Neural progenitor cell (in vitro differentiated cells): ENCODE data around the gene CNPY2. TPM values are rescaled to one million over a fixed set of nuclear protein-coding genes. Genes with fewer than 3 reads are reported as not detected.
A peak's percentile ranks its signal among the peaks of the same experiment; 100 is the strongest.
"Not testable (repeated sequence)": the region's sequence is repeated elsewhere in the genome, so short reads cannot be mapped to it uniquely, and the experiment has no call there.

Experiments
- DNase-seq: peaks from one replicate; pipeline ENCODE4 v3.0.0-alpha.2; 2016; ENCODE audit warnings: low spot score
- H2AFZ ChIP-seq: fragments of 200-600 bp; sonication (generic); replicated peaks from 2 replicates; pipeline ENCODE4 v1.6.1; 2016; ENCODE audit warnings: antibody characterized with exemption
- H3F3A ChIP-seq: fragments of 200-600 bp; sonication (generic); 2 replicates; pipeline ENCODE4 v1.6.1; 2016; ENCODE audit warnings: antibody characterized with exemption, low read depth
- H3K27ac ChIP-seq: fragments of 200-600 bp; sonication (generic); 2 replicates; pipeline ENCODE4 v1.5.1; 2016; ENCODE audit warnings: mild to moderate bottlenecking
- H3K27me3 ChIP-seq: fragments of 200-600 bp; sonication (generic); 2 replicates; pipeline ENCODE4 v1.6.1; 2016; ENCODE audit warnings: mild to moderate bottlenecking, moderate library complexity
- H3K36me3 ChIP-seq: fragments of 200-600 bp; sonication (generic); 2 replicates; pipeline ENCODE4 v1.5.1; 2016
- H3K4me1 ChIP-seq: fragments of 200-600 bp; sonication (generic); 2 replicates; pipeline ENCODE4 v1.6.1; 2016; ENCODE audit warnings: mixed run types
- H3K4me2 ChIP-seq: fragments of 200-600 bp; sonication (generic); 2 replicates; pipeline ENCODE4 v1.6.1; 2016
- H3K4me3 ChIP-seq: fragments of 200-600 bp; sonication (generic); 2 replicates; pipeline ENCODE4 v1.5.1; 2016
- H3K79me2 ChIP-seq: fragments of 200-600 bp; sonication (generic); 2 replicates; pipeline ENCODE4 v1.6.1; 2016; ENCODE audit warnings: low read depth
- H3K9ac ChIP-seq: fragments of 200-600 bp; sonication (generic); 2 replicates; pipeline ENCODE4 v1.6.1; 2016
- H3K9me3 ChIP-seq: fragments of 200-600 bp; sonication (generic); 2 replicates; pipeline ENCODE4 v1.5.1; 2016; ENCODE audit warnings: low read depth
- H4K20me1 ChIP-seq: fragments of 200-600 bp; sonication (generic); 2 replicates; pipeline ENCODE4 v1.6.1; 2016; ENCODE audit warnings: low read depth
- H3K27ac Mint-ChIP-seq: 3 replicates; pipeline ENCODE4 v1.8.0; 2021; ENCODE audit warnings: mixed read lengths
- H3K27me3 Mint-ChIP-seq: 2 replicates; pipeline ENCODE4 v1.8.0; 2022; ENCODE audit warnings: low read depth, mild to moderate bottlenecking, inconsistent platforms, moderate library complexity, mixed read lengths; ENCODE audit not compliant: insufficient read depth
- H3K36me3 Mint-ChIP-seq: 3 replicates; pipeline ENCODE4 v1.8.0; 2021; ENCODE audit warnings: mixed read lengths
- H3K4me1 Mint-ChIP-seq: 3 replicates; pipeline ENCODE4 v1.8.0; 2021; ENCODE audit warnings: mixed read lengths
- H3K4me3 Mint-ChIP-seq: 3 replicates; pipeline ENCODE4 v1.8.0; 2021; ENCODE audit warnings: mild to moderate bottlenecking, moderate library complexity, mixed read lengths
- H3K9me3 Mint-ChIP-seq: 3 replicates; pipeline ENCODE4 v1.8.0; 2020; ENCODE audit warnings: mixed read lengths
- EZH2 ChIP-seq: fragments of 200-600 bp; sonication (generic); IDR thresholded peaks from 2 replicates; pipeline ENCODE4 v1.6.1; 2017; ENCODE audit warnings: antibody characterized with exemption, mild to moderate bottlenecking, moderate library complexity
- EZH2phosphoT487 ChIP-seq: fragments of 200-600 bp; sonication (generic); IDR thresholded peaks from 2 replicates; pipeline ENCODE4 v1.6.1; 2017; ENCODE audit warnings: antibody characterized with exemption
- total RNA-seq: library from RNA; depleted of rRNA; stranded (reverse); fragments of >200 nt; gene quantifications from 2 replicates; pipeline ENCODE4 v1.2.3, GENCODE V29; 2015; ENCODE audit warnings: low replicate concordance
- TF ChIP-seq, protein P1 (sequence below): fragments of 200-600 bp; sonication (generic); IDR thresholded peaks from 2 replicates; pipeline ENCODE4 v1.5.1; 2017; ENCODE audit warnings: antibody characterized with exemption, mild to moderate bottlenecking

CNPY2 gene
- total RNA-seq, 1 donor from 2014 or later: 128 TPM

DNA sequence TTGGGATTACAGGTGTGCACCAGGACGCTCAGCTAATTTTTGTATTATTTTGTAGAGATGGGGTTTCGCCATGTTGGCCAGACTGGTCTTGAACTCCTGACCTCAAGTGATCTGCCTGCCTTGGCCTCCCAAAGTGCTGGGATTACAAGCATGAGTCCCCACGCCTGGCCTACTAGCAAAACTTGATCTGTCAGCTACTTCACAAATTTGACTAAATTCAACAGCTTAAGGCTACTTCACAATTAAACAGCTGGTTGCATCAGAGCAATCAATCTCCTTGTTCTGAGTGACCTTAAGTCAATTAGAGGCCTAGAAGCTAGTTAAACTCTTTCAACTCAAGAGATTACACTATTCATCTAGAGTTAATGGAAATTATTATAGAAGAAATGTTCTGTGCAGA is 36.9 kb downstream of the CNPY2 start:
- Histone ChIP-seq H4K20me1 (no peaks in the 10 kb centered on the region), H3K4me1 (no peaks in the 10 kb centered on the region), H3K27ac (no peak overlapping the region), H3K27me3 (no peaks in the 10 kb centered on the region), H3K4me2 (no peak overlapping the region), H3F3A (peaks cover 7% of the 10 kb centered on the region), H3K4me3 (no peak overlapping the region), H3K9me3 (no peaks in the 10 kb centered on the region), H2AFZ (no peak overlapping the region), H3K9ac (no peak overlapping the region), H3K36me3 (peaks cover 5% of the 10 kb centered on the region), H3K79me2 (no peaks in the 10 kb centered on the region)
- TF ChIP-seq EZH2: no peak
- TF ChIP-seq EZH2phosphoT487: no peak
- TF ChIP-seq, protein P1, sequence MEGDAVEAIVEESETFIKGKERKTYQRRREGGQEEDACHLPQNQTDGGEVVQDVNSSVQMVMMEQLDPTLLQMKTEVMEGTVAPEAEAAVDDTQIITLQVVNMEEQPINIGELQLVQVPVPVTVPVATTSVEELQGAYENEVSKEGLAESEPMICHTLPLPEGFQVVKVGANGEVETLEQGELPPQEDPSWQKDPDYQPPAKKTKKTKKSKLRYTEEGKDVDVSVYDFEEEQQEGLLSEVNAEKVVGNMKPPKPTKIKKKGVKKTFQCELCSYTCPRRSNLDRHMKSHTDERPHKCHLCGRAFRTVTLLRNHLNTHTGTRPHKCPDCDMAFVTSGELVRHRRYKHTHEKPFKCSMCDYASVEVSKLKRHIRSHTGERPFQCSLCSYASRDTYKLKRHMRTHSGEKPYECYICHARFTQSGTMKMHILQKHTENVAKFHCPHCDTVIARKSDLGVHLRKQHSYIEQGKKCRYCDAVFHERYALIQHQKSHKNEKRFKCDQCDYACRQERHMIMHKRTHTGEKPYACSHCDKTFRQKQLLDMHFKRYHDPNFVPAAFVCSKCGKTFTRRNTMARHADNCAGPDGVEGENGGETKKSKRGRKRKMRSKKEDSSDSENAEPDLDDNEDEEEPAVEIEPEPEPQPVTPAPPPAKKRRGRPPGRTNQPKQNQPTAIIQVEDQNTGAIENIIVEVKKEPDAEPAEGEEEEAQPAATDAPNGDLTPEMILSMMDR: no peak
- no peak for DNase-seq
- Mint-ChIP-seq H3K36me3 (peaks cover 38% of the 10 kb centered on the region), H3K4me3 (no peak overlapping the region), H3K27ac (no peak overlapping the region), H3K9me3 (no peaks in the 10 kb centered on the region), H3K4me1 (no peaks in the 10 kb centered on the region), H3K27me3 (peaks cover 2% of the 10 kb centered on the region)

GRCh38 chr12:56274299-56274698 is 41.5 kb downstream of the CNPY2 start:
- Histone ChIP-seq H3K36me3 (no peaks in the 10 kb centered on the region), H3K79me2 (no peaks in the 10 kb centered on the region), H3K27ac (no peak overlapping the region), H3F3A (peaks cover 24% of the 10 kb centered on the region), H3K27me3 (no peaks in the 10 kb centered on the region), H2AFZ (no peak overlapping the region), H3K9ac (no peak overlapping the region), H3K4me1 (no peaks in the 10 kb centered on the region), H3K9me3 (no peaks in the 10 kb centered on the region), H3K4me2 (no peak overlapping the region), H3K4me3 (no peak overlapping the region), H4K20me1 (no peaks in the 10 kb centered on the region)
- Mint-ChIP-seq H3K4me1 (peaks cover 4% of the 10 kb centered on the region), H3K27me3 (no peaks in the 10 kb centered on the region), H3K9me3 (no peaks in the 10 kb centered on the region), H3K27ac (no peak overlapping the region), H3K4me3 (no peak overlapping the region), H3K36me3 (peaks cover 48% of the 10 kb centered on the region)
- TF ChIP-seq, protein P1: no peak
- TF ChIP-seq EZH2phosphoT487 (no peak), EZH2 (no peak)
- DNase-seq: no peak

GRCh38 chr12:56272468-56272867 is 43.3 kb downstream of the CNPY2 start:
- H3K4me1 ChIP-seq, H3K27ac ChIP-seq, H3K4me3 ChIP-seq, H2AFZ ChIP-seq, H3K27ac Mint-ChIP-seq, H3K9me3 Mint-ChIP-seq, H4K20me1 ChIP-seq, H3K4me2 ChIP-seq, H3K79me2 ChIP-seq, H3K27me3 ChIP-seq, H3K36me3 ChIP-seq, H3K4me3 Mint-ChIP-seq, DNase-seq, H3K9ac ChIP-seq, H3K27me3 Mint-ChIP-seq, H3K9me3 ChIP-seq: not testable (repeated sequence)
- H3K36me3 Mint-ChIP-seq: peaks cover 48% of the 10 kb centered on the region
- H3K4me1 Mint-ChIP-seq: peaks cover 10% of the 10 kb centered on the region
- peaks cover 38% of the 10 kb centered on the region for H3F3A ChIP-seq

DNA sequence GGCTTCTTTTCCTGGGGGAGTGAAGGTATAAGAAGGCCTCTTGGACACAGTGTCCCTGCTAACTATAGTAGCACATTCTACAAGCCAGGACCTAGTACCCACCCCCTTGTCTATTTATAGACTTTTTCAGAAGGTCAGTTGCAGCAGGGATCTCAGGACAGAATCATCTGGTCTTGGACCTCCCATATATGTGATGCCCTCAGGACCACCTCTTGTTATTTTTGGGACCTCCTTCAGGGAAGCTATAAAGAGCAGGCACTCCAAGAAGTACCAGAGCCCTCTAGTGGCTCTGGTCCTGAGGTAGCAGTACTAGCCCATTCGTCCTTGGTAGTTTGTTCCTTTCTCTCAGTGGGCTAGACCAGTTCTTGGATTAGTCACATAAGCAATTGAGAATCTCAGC is 44.8 kb downstream of the CNPY2 start:
- Mint-ChIP-seq H3K4me3 (no peak overlapping the region), H3K27me3 (no peaks in the 10 kb centered on the region), H3K4me1 (peaks cover 17% of the 10 kb centered on the region), H3K36me3 (peaks cover 45% of the 10 kb centered on the region), H3K27ac (no peak overlapping the region), H3K9me3 (no peaks in the 10 kb centered on the region)
- Histone ChIP-seq H3K9me3 (no peaks in the 10 kb centered on the region), H4K20me1 (no peaks in the 10 kb centered on the region), H3K27me3 (no peaks in the 10 kb centered on the region), H3K27ac (peak overlapping the region; percentile 49), H3K79me2 (no peaks in the 10 kb centered on the region), H3K4me2 (no peak overlapping the region), H3F3A (peaks cover 51% of the 10 kb centered on the region), H2AFZ (no peak overlapping the region), H3K4me3 (no peak overlapping the region), H3K9ac (no peak overlapping the region), H3K36me3 (no peaks in the 10 kb centered on the region), H3K4me1 (no peaks in the 10 kb centered on the region)
- peak; percentile 52 for DNase-seq
- TF ChIP-seq, protein P1: peak; percentile 57
- TF ChIP-seq EZH2phosphoT487: no peak
